HepG2 (cell line): ENCODE data around the gene CTCF. TPM values are rescaled to one million over a fixed set of nuclear protein-coding genes. Genes with fewer than 3 reads are reported as not detected.

ENCODE experiments used
- ARNTL ChIP-seq: sonication (generic); formaldehyde crosslinking; IDR thresholded peaks from 2 replicates; pipeline ENCODE4 v1.4.0; 2020; ENCODE audit warnings: mild to moderate bottlenecking, missing genetic modification reagents
- CHD4 ChIP-seq: fragments of 200-600 bp; sonication (generic); IDR thresholded peaks from 2 replicates; pipeline ENCODE4 v1.7.0; 2017; ENCODE audit warnings: mild to moderate bottlenecking, low read length, borderline replicate concordance
- HMGXB3 ChIP-seq: sonication (generic); formaldehyde crosslinking; IDR thresholded peaks from 2 replicates; pipeline ENCODE4 v1.4.0; 2020; ENCODE audit warnings: missing genetic modification reagents, borderline replicate concordance
- MAFF ChIP-seq: IDR thresholded peaks from 2 replicates; pipeline ENCODE4 v1.6.1; 2011; ENCODE audit warnings: low read depth, low read length, improper control_type of control experiment
- MEF2D ChIP-seq: sonication (generic); formaldehyde crosslinking; IDR thresholded peaks from 2 replicates; pipeline ENCODE4 v1.5.1; 2020; ENCODE audit warnings: mild to moderate bottlenecking, missing genetic modification reagents
- POGZ ChIP-seq: sonication (generic); formaldehyde crosslinking; IDR thresholded peaks from 2 replicates; pipeline ENCODE4 v1.4.0; 2020; ENCODE audit warnings: mild to moderate bottlenecking, missing genetic modification reagents
- SATB2 ChIP-seq: sonication (generic); formaldehyde crosslinking; IDR thresholded peaks from 2 replicates; pipeline ENCODE4 v1.5.0; 2020; ENCODE audit warnings: missing genetic modification reagents
- TCF12 ChIP-seq, 2 experiments: fragments of 450-650 bp in 1 of 2; sonication (generic) in 1 of 2; formaldehyde crosslinking in 1 of 2; IDR thresholded peaks; 2 replicates each; pipeline versions ENCODE4 v1.6.1 to v1.8.0; 2017 to 2022; ENCODE audit warnings: antibody characterized with exemption in 1 of 2, mild to moderate bottlenecking in 1 of 2, missing genetic modification reagents in 1 of 2, moderate library complexity in 1 of 2
- ZBED4 ChIP-seq: sonication (generic); formaldehyde crosslinking; IDR thresholded peaks from 2 replicates; pipeline ENCODE4 v1.4.0; 2020; ENCODE audit warnings: missing genetic modification reagents, borderline replicate concordance
- ZBTB8A ChIP-seq: sonication (generic); formaldehyde crosslinking; IDR thresholded peaks from 2 replicates; pipeline ENCODE4 v1.4.0; 2020; ENCODE audit warnings: mild to moderate bottlenecking, low read depth, missing genetic modification reagents, borderline replicate concordance
- ZC3H13 ChIP-seq: sonication (generic); formaldehyde crosslinking; IDR thresholded peaks from 2 replicates; pipeline ENCODE4 v1.8.1; 2023; ENCODE audit warnings: mild to moderate bottlenecking, missing genetic modification reagents, moderate library complexity
- ZFP90 ChIP-seq: sonication (generic); formaldehyde crosslinking; IDR thresholded peaks from 2 replicates; pipeline ENCODE4 v1.8.0; 2022; ENCODE audit warnings: missing genetic modification reagents, mild to moderate bottlenecking, inconsistent platforms, borderline replicate concordance
- ZNF282 ChIP-seq: fragments of 450-650 bp; IDR thresholded peaks from 2 replicates; pipeline ENCODE4 v1.6.1; 2018; ENCODE audit not compliant: partially characterized antibody
- ZNF83 ChIP-seq: sonication (generic); formaldehyde crosslinking; IDR thresholded peaks from 2 replicates; pipeline ENCODE4 v1.4.0; 2020; ENCODE audit warnings: missing genetic modification reagents, mild to moderate bottlenecking, borderline replicate concordance
- ZSCAN9 ChIP-seq: IDR thresholded peaks from 2 replicates; pipeline ENCODE4 v1.6.1; 2016; ENCODE audit warnings: borderline replicate concordance
- polyA plus RNA-seq, 8 experiments: library from polyadenylated mRNA; depleted of rRNA in 3 of 8; stranded (reverse) in 7 of 8; unstranded in 1 of 8; fragments of >200 nt; fragmentation: Illumina TruSeq in 4 of 8; extraction: Trizol in 4 of 8; gene quantifications; 2 replicates each; pipeline versions ENCODE4 v1.2.1 to v1.2.3, GENCODE V29; 2011 to 2016; ENCODE audit warnings: low read depth in 4 of 8, missing spikeins in 1 of 8, mixed read lengths in 1 of 8; ENCODE audit not compliant: insufficient read depth in 1 of 8
- total RNA-seq, 5 experiments: library from RNA; depleted of rRNA; stranded (reverse); fragments of >200 nt; fragmentation: Illumina TruSeq; extraction: Trizol; gene quantifications; 2 replicates each; pipeline ENCODE4 v1.2.3, GENCODE V29; 2016; ENCODE audit warnings: low read depth in 1 of 5
- TF ChIP-seq, protein P1 (sequence below): sonication (generic); formaldehyde crosslinking; IDR thresholded peaks from 2 replicates; pipeline ENCODE4 v1.9.0; 2022; ENCODE audit warnings: missing genetic modification reagents, mild to moderate bottlenecking, borderline replicate concordance
- TF ChIP-seq, protein P2 (sequence below): sonication (generic); formaldehyde crosslinking; IDR thresholded peaks from 2 replicates; pipeline ENCODE4 v1.8.0; 2022; ENCODE audit warnings: low read depth, missing genetic modification reagents

CTCF gene
- total and polyA plus RNA-seq, 2 of the 13 experiments (the other 11 are each of a cell fraction or from before 2014, with no cell fraction given): 19.5 to 37.5 TPM

DNA sequence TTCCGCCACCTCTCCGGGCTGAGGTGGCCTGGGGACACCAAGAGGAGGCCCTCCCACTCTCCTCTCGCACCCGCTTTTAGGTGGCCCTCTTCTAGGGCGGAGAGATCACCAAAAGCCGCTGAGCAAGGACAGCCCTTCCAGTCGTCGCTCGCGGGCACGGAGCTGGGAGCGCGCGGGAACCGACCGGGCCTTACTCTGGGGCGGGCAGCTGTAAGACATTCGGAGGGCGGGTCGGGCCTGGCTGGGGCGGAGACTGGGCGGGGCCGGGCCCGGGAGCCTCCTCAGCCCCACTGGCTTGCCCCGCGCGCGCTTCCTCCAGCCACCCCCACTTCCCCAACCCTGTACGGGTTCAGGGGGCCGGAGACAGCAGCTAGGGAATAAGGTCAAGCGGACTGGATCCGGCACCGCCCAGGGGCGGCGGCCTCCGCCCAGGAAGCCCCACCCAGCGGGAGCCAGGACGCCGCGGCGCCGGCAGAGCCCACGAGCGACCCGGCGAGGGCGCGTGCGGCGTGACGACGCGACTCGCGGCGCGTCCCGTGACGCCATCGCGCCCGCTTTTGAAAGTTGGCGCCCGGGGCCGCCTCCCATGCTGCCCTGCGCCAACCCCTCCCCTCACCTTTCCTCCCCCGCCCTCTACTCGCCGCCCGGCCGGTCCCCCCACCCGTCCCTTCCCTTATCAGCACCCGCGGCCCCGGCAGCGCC lies 351 bp upstream of the CTCF start (continued):
- TF ChIP-seq ZBTB8A (no peak), MEF2D (CRISPR knock-in tag) (peak; percentile 77; the same call in 1 of the 2 replicates), HMGXB3 (CRISPR knock-in tag) (0 out of 2 replicates have a peak, but pooled peaks have one; percentile 25), ZNF83 (0 out of 2 replicates have a peak, but pooled peaks have one; percentile 73), POGZ (CRISPR knock-in tag) (no peak; the same call in none of the 2 replicates), ZFP90 (CRISPR knock-in tag) (peak; percentile 77; the same call in 1 of the 2 replicates), TCF12 (IDR thresholded peaks at IDR 0.05) (no peak), TCF12 (CRISPR knock-in tag; IDR thresholded peaks at IDR 0.05) (peak; percentile 84; the same call in 1 of the 2 replicates), SATB2 (CRISPR knock-in tag) (no peak), CHD4 (no peak), MAFF (no peak), ZNF282 (no peak), ZC3H13 (CRISPR knock-in tag) (no peak), ZBED4 (CRISPR knock-in tag) (peak; percentile 94; the same call in 1 of the 2 replicates), ZSCAN9 (CRISPR knock-in tag) (no peak), ARNTL (no peak)
- TF ChIP-seq, protein P1, sequence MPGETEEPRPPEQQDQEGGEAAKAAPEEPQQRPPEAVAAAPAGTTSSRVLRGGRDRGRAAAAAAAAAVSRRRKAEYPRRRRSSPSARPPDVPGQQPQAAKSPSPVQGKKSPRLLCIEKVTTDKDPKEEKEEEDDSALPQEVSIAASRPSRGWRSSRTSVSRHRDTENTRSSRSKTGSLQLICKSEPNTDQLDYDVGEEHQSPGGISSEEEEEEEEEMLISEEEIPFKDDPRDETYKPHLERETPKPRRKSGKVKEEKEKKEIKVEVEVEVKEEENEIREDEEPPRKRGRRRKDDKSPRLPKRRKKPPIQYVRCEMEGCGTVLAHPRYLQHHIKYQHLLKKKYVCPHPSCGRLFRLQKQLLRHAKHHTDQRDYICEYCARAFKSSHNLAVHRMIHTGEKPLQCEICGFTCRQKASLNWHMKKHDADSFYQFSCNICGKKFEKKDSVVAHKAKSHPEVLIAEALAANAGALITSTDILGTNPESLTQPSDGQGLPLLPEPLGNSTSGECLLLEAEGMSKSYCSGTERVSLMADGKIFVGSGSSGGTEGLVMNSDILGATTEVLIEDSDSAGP (CRISPR knock-in tag): peak; percentile 56
- TF ChIP-seq, protein P2, sequence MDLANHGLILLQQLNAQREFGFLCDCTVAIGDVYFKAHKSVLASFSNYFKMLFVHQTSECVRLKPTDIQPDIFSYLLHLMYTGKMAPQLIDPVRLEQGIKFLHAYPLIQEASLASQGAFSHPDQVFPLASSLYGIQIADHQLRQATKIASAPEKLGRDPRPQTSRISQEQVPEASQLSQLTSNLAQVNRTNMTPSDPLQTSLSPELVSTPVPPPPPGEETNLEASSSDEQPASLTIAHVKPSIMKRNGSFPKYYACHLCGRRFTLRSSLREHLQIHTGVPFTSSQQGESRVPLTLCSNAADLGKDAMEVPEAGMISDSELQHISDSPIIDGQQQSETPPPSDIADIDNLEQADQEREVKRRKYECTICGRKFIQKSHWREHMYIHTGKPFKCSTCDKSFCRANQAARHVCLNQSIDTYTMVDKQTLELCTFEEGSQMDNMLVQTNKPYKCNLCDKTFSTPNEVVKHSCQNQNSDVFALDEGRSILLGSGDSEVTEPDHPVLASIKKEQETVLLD (CRISPR knock-in tag): peak; percentile 98
